H1 (cell line): Measurements from ENCODE around the gene GGA1. TPM values are rescaled to one million over a fixed set of nuclear protein-coding genes. Genes with fewer than 3 reads are reported as not detected.

Experiments used
- CHD1 ChIP-seq: IDR thresholded peaks from 2 replicates; pipeline ENCODE4 v1.6.1; 2012; ENCODE audit warnings: low read depth, low read length, improper control_type of control experiment
- GABPA ChIP-seq: IDR thresholded peaks from 2 replicates; pipeline ENCODE4 v1.6.1; 2011; ENCODE audit warnings: mild to moderate bottlenecking, low read length, moderate library complexity, borderline replicate concordance; ENCODE audit not compliant: insufficient read depth
- GTF2F1 ChIP-seq: IDR thresholded peaks from 2 replicates; pipeline ENCODE4 v1.6.1; 2012; ENCODE audit warnings: low read depth, low read length, improper control_type of control experiment, borderline replicate concordance
- SIRT6 ChIP-seq: IDR thresholded peaks from one replicate; pipeline ENCODE4 v1.7.1; 2012; ENCODE audit warnings: low read length, inconsistent platforms
- polyA plus RNA-seq, 7 experiments: library from polyadenylated mRNA; depleted of rRNA in 3 of 7; stranded (reverse) in 5 of 7; unstranded in 2 of 7; fragments of >200 nt in 5 of 7; fragments of 200-250 nt in 2 of 7; gene quantifications; 1 replicate in 5 of 7; 2 replicates in 1 of 7; 4 replicates in 1 of 7; pipeline versions ENCODE4 v1.2.1 to v1.2.3, GENCODE V29; 2011 to 2013; ENCODE audit warnings: missing spikeins in 2 of 7, mixed read lengths in 2 of 7
- total RNA-seq: library from RNA; stranded (reverse); fragmentation: NEBNext Ultra II Directional; extraction: Animal tissue kit (Norgen Biotek cat#: 25700); gene quantifications from 2 replicates; pipeline ENCODE4 v1.2.1, GENCODE V29; 2021

GGA1 gene
- total and polyA plus RNA-seq, 2 of the 8 experiments (the other 6 are each of a cell fraction or from before 2014, with no cell fraction given) = 49.3 to 57.2 TPM

DNA sequence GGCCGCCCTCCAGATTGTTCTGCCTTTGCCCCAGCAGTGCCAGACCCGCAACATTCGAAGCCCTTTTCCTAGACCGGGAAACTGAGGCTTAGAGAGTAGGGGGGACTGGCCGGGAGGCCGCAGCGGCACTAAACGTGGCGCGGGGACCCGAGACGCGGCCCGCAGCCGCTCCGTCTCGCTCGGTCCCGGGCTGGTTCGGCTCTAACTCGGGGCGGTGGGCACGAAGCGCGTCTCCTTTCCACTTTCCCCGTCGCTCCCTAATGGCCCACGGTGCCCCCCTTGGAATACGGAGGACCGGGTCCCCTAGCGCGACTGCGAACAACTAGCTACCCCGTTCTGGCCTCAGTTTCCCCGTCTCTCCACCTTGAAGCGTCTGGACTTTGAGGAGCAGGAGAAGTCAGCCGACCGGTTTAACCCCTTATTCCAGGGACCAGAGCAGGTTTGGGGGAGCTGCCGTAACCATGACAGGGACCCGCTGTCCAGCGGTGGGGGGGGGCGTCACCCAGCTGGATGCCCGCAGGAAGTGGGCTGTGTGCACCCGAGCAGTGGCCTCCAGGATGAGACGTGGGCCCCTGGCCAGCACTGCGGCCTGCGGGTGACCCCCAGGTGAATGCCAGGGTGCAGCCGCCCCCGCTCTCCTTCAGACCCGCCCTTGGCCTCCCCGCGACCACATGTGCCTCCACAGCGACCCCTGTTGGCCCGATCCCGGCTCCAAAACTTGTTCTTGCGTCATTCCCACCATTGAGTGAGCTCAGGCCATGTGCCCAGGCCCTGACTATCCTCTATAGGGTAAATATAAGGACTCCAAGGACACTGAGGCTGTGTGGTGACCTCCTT lies 47.2 kb upstream of the GGA1 start (continued):
- TF ChIP-seq CHD1 (no peak), SIRT6 (no peak), GTF2F1 (no peak), GABPA (peak; percentile 69; the same call in 1 of the 2 replicates)
